MM.1S (cell line): ENCODE measurements around the gene SP100.

ENCODE experiments used
- DNase-seq: peaks from one replicate; pipeline ENCODE4 v3.0.0-alpha.2; 2015
- H2AFZ ChIP-seq: fragments of 300-600 bp; sonication (generic); 2 replicates; pipeline ENCODE4 v1.6.0; 2016; ENCODE audit warnings: antibody characterized with exemption, low read length
- H3F3A ChIP-seq: fragments of 300-600 bp; sonication (generic); 2 replicates; pipeline ENCODE4 v1.6.1; 2016; ENCODE audit warnings: mild to moderate bottlenecking, antibody characterized with exemption, low read length, moderate library complexity, mixed read lengths; ENCODE audit not compliant: insufficient read depth
- H3K27ac ChIP-seq: fragments of 300-600 bp; sonication (generic); 2 replicates; pipeline ENCODE4 v1.5.1; 2016; ENCODE audit warnings: mild to moderate bottlenecking, low read length
- H3K27me3 ChIP-seq: fragments of 300-600 bp; sonication (generic); replicated peaks from 2 replicates; pipeline ENCODE4 v1.6.0; 2016; ENCODE audit warnings: low read length; ENCODE audit not compliant: insufficient read depth
- H3K36me3 ChIP-seq: fragments of 300-600 bp; sonication (generic); replicated peaks from 2 replicates; pipeline ENCODE4 v1.6.1; 2016; ENCODE audit warnings: mild to moderate bottlenecking, low read length, mixed read lengths; ENCODE audit not compliant: insufficient read depth
- H3K4me1 ChIP-seq: fragments of 300-600 bp; sonication (generic); 2 replicates; pipeline ENCODE4 v1.6.1; 2016; ENCODE audit warnings: low read length, mixed read lengths
- H3K4me2 ChIP-seq: fragments of 300-600 bp; sonication (generic); 2 replicates; pipeline ENCODE4 v1.6.0; 2016; ENCODE audit warnings: low read depth, low read length
- H3K4me3 ChIP-seq: fragments of 300-600 bp; sonication (generic); 2 replicates; pipeline ENCODE4 v1.5.1; 2016; ENCODE audit warnings: low read length, mixed read lengths
- H3K79me2 ChIP-seq: fragments of 300-600 bp; sonication (generic); 2 replicates; pipeline ENCODE4 v1.6.1; 2016; ENCODE audit warnings: mixed run types, low read length, mixed read lengths
- H3K9ac ChIP-seq: fragments of 300-600 bp; sonication (generic); 2 replicates; pipeline ENCODE4 v1.6.1; 2016; ENCODE audit warnings: low read length, mixed read lengths
- H3K9me2 ChIP-seq: fragments of 300-600 bp; sonication (generic); replicated peaks from 2 replicates; pipeline ENCODE4 v1.6.1; 2016; ENCODE audit warnings: mild to moderate bottlenecking, low read length, mixed read lengths; ENCODE audit not compliant: insufficient read depth
- H3K9me3 ChIP-seq: fragments of 300-600 bp; sonication (generic); replicated peaks from 2 replicates; pipeline ENCODE4 v1.6.1; 2016; ENCODE audit warnings: mild to moderate bottlenecking, low read length, mixed read lengths; ENCODE audit not compliant: insufficient read depth
- H4K20me1 ChIP-seq: fragments of 300-600 bp; sonication (generic); 2 replicates; pipeline ENCODE4 v1.6.1; 2016; ENCODE audit warnings: mild to moderate bottlenecking, low read length, moderate library complexity, mixed read lengths; ENCODE audit not compliant: insufficient read depth
- CTCF ChIP-seq: fragments of 300-600 bp; sonication (generic); IDR thresholded peaks from 2 replicates; pipeline ENCODE4 v1.5.1; 2016; ENCODE audit warnings: antibody characterized with exemption, low read length, mixed read lengths
- EZH2 ChIP-seq: fragments of 300-600 bp; sonication (generic); optimal IDR thresholded peaks from 2 replicates; pipeline ENCODE3; 2017; ENCODE audit warnings: low read depth, mild to moderate bottlenecking, antibody characterized with exemption, low read length, mixed read lengths
- EZH2phosphoT487 ChIP-seq: fragments of 300-600 bp; sonication (generic); IDR thresholded peaks from 2 replicates; pipeline ENCODE4 v1.6.1; 2018; ENCODE audit warnings: antibody characterized with exemption, low read length

The SP100 gene

GRCh38 chr2:230512955-230513748 lies 97.2 kb downstream of the SP100 start:
- H3K4me2 ChIP-seq = no peak overlapping the region
- no peak overlapping the region for H3K27ac ChIP-seq
- no peaks in the 10 kb centered on the region for H3K27me3 ChIP-seq
- no peaks in the 10 kb centered on the region for H3K9me3 ChIP-seq
- no peak for TF ChIP-seq EZH2phosphoT487
- H3K9ac ChIP-seq = no peak overlapping the region
- no peaks in the 10 kb centered on the region for H3K9me2 ChIP-seq
- H3K4me3 ChIP-seq = no peak overlapping the region
- H3F3A ChIP-seq = no peaks in the 10 kb centered on the region
- no peaks in the 10 kb centered on the region for H4K20me1 ChIP-seq
- no peaks in the 10 kb centered on the region for H3K79me2 ChIP-seq
- H3K4me1 ChIP-seq = no peaks in the 10 kb centered on the region
- DNase-seq = no peak
- H2AFZ ChIP-seq = no peak overlapping the region
- H3K36me3 ChIP-seq = no peaks in the 10 kb centered on the region

- Histone ChIP-seq H3K9ac (no peak overlapping the region), H3K4me1 (no peaks in the 10 kb centered on the region), H3K79me2 (no peaks in the 10 kb centered on the region), H3K9me3 (no peaks in the 10 kb centered on the region), H2AFZ (no peak overlapping the region), H3K27ac (no peak overlapping the region), H3K4me2 (no peak overlapping the region), H3K27me3 (no peaks in the 10 kb centered on the region), H3K9me2 (no peaks in the 10 kb centered on the region), H4K20me1 (no peaks in the 10 kb centered on the region), H3K36me3 (no peaks in the 10 kb centered on the region), H3K4me3 (no peak overlapping the region), H3F3A (no peaks in the 10 kb centered on the region)
- TF ChIP-seq EZH2phosphoT487 = no peak
- TF ChIP-seq EZH2 = no peak
- no peak for TF ChIP-seq CTCF
- DNase-seq = no peak
Measured at GRCh38 chr2:230520061-230520874, 104.3 kb downstream of the SP100 start.

GRCh38 chr2:230520875-230521155 lies 104.8 kb downstream of the SP100 start:
- no peaks in the 10 kb centered on the region for H3K27me3 ChIP-seq
- no peaks in the 10 kb centered on the region for H3K9me3 ChIP-seq
- H3F3A ChIP-seq = no peaks in the 10 kb centered on the region
- no peaks in the 10 kb centered on the region for H3K79me2 ChIP-seq
- no peak overlapping the region for H3K4me2 ChIP-seq
- TF ChIP-seq EZH2phosphoT487 = no peak
- no peak for TF ChIP-seq EZH2
- TF ChIP-seq CTCF = no peak
- no peak overlapping the region for H3K27ac ChIP-seq
- H3K36me3 ChIP-seq = no peaks in the 10 kb centered on the region
- DNase-seq = no peak
- H2AFZ ChIP-seq = no peak overlapping the region
- no peaks in the 10 kb centered on the region for H3K9me2 ChIP-seq
- no peaks in the 10 kb centered on the region for H3K4me1 ChIP-seq
- no peak overlapping the region for H3K4me3 ChIP-seq
- H3K9ac ChIP-seq = no peak overlapping the region
- no peaks in the 10 kb centered on the region for H4K20me1 ChIP-seq

GRCh38 chr2:230521386-230521785 lies 105.4 kb downstream of the SP100 start:
- no peak overlapping the region for H3K4me3 ChIP-seq
- no peaks in the 10 kb centered on the region for H3K4me1 ChIP-seq
- TF ChIP-seq CTCF (no peak), EZH2 (no peak), EZH2phosphoT487 (no peak)
- no peak overlapping the region for H3K4me2 ChIP-seq
- H3K79me2 ChIP-seq = no peaks in the 10 kb centered on the region
- no peaks in the 10 kb centered on the region for H3F3A ChIP-seq
- no peaks in the 10 kb centered on the region for H3K36me3 ChIP-seq
- H3K9me3 ChIP-seq = no peaks in the 10 kb centered on the region
- no peaks in the 10 kb centered on the region for H4K20me1 ChIP-seq
- H3K9me2 ChIP-seq = no peaks in the 10 kb centered on the region
- H3K27me3 ChIP-seq = no peaks in the 10 kb centered on the region
- no peak overlapping the region for H3K9ac ChIP-seq
- no peak overlapping the region for H2AFZ ChIP-seq
- no peak overlapping the region for H3K27ac ChIP-seq
- no peak for DNase-seq
